Neural progenitor cell (in vitro differentiated cells): Measurements from ENCODE around the gene MIB1. TPM values are rescaled to one million over a fixed set of nuclear protein-coding genes. Genes with fewer than 3 reads are reported as not detected.
A peak's percentile ranks its signal among the peaks of the same experiment; 100 is the strongest.

ENCODE experiments used
- DNase-seq: peaks from one replicate; pipeline ENCODE4 v3.0.0-alpha.2; 2016; ENCODE audit warnings: low spot score
- H2AFZ ChIP-seq: fragments of 200-600 bp; sonication (generic); replicated peaks from 2 replicates; pipeline ENCODE4 v1.6.1; 2016; ENCODE audit warnings: antibody characterized with exemption
- H3F3A ChIP-seq: fragments of 200-600 bp; sonication (generic); 2 replicates; pipeline ENCODE4 v1.6.1; 2016; ENCODE audit warnings: antibody characterized with exemption, low read depth
- H3K27ac ChIP-seq: fragments of 200-600 bp; sonication (generic); 2 replicates; pipeline ENCODE4 v1.5.1; 2016; ENCODE audit warnings: mild to moderate bottlenecking
- H3K27me3 ChIP-seq: fragments of 200-600 bp; sonication (generic); 2 replicates; pipeline ENCODE4 v1.6.1; 2016; ENCODE audit warnings: mild to moderate bottlenecking, moderate library complexity
- H3K36me3 ChIP-seq: fragments of 200-600 bp; sonication (generic); 2 replicates; pipeline ENCODE4 v1.5.1; 2016
- H3K4me1 ChIP-seq: fragments of 200-600 bp; sonication (generic); 2 replicates; pipeline ENCODE4 v1.6.1; 2016; ENCODE audit warnings: mixed run types
- H3K4me2 ChIP-seq: fragments of 200-600 bp; sonication (generic); 2 replicates; pipeline ENCODE4 v1.6.1; 2016
- H3K4me3 ChIP-seq: fragments of 200-600 bp; sonication (generic); 2 replicates; pipeline ENCODE4 v1.5.1; 2016
- H3K79me2 ChIP-seq: fragments of 200-600 bp; sonication (generic); 2 replicates; pipeline ENCODE4 v1.6.1; 2016; ENCODE audit warnings: low read depth
- H3K9ac ChIP-seq: fragments of 200-600 bp; sonication (generic); 2 replicates; pipeline ENCODE4 v1.6.1; 2016
- H3K9me3 ChIP-seq: fragments of 200-600 bp; sonication (generic); 2 replicates; pipeline ENCODE4 v1.5.1; 2016; ENCODE audit warnings: low read depth
- H4K20me1 ChIP-seq: fragments of 200-600 bp; sonication (generic); 2 replicates; pipeline ENCODE4 v1.6.1; 2016; ENCODE audit warnings: low read depth
- H3K27ac Mint-ChIP-seq: 3 replicates; pipeline ENCODE4 v1.8.0; 2021; ENCODE audit warnings: mixed read lengths
- H3K27me3 Mint-ChIP-seq: 2 replicates; pipeline ENCODE4 v1.8.0; 2022; ENCODE audit warnings: low read depth, mild to moderate bottlenecking, inconsistent platforms, moderate library complexity, mixed read lengths; ENCODE audit not compliant: insufficient read depth
- H3K36me3 Mint-ChIP-seq: 3 replicates; pipeline ENCODE4 v1.8.0; 2021; ENCODE audit warnings: mixed read lengths
- H3K4me1 Mint-ChIP-seq: 3 replicates; pipeline ENCODE4 v1.8.0; 2021; ENCODE audit warnings: mixed read lengths
- H3K4me3 Mint-ChIP-seq: 3 replicates; pipeline ENCODE4 v1.8.0; 2021; ENCODE audit warnings: mild to moderate bottlenecking, moderate library complexity, mixed read lengths
- H3K9me3 Mint-ChIP-seq: 3 replicates; pipeline ENCODE4 v1.8.0; 2020; ENCODE audit warnings: mixed read lengths
- CTCF ChIP-seq: fragments of 200-600 bp; sonication (generic); IDR thresholded peaks from 2 replicates; pipeline ENCODE4 v1.5.1; 2017; ENCODE audit warnings: antibody characterized with exemption, mild to moderate bottlenecking
- EZH2 ChIP-seq: fragments of 200-600 bp; sonication (generic); IDR thresholded peaks from 2 replicates; pipeline ENCODE4 v1.6.1; 2017; ENCODE audit warnings: antibody characterized with exemption, mild to moderate bottlenecking, moderate library complexity
- EZH2phosphoT487 ChIP-seq: fragments of 200-600 bp; sonication (generic); IDR thresholded peaks from 2 replicates; pipeline ENCODE4 v1.6.1; 2017; ENCODE audit warnings: antibody characterized with exemption
- total RNA-seq: library from RNA; depleted of rRNA; stranded (reverse); fragments of >200 nt; gene quantifications from 2 replicates; pipeline ENCODE4 v1.2.3, GENCODE V29; 2015; ENCODE audit warnings: low replicate concordance

The MIB1 gene
- total RNA-seq, 1 donor from 2014 or later: 112 TPM

GRCh38 chr18:21896732-21897336 lies 156.2 kb downstream of the MIB1 start:
- no peaks in the 10 kb centered on the region for H3F3A ChIP-seq
- H3K4me3 Mint-ChIP-seq: no peak overlapping the region
- no peaks in the 10 kb centered on the region for H3K4me1 ChIP-seq
- no peak overlapping the region for H3K9ac ChIP-seq
- H3K27ac Mint-ChIP-seq: no peak overlapping the region
- peaks cover 5% of the 10 kb centered on the region for H3K27me3 Mint-ChIP-seq
- DNase-seq: no peak
- H3K27me3 ChIP-seq: no peaks in the 10 kb centered on the region
- no peak overlapping the region for H3K27ac ChIP-seq
- H3K4me3 ChIP-seq: no peak overlapping the region
- H3K4me2 ChIP-seq: no peak overlapping the region
- H3K36me3 Mint-ChIP-seq: no peaks in the 10 kb centered on the region
- H4K20me1 ChIP-seq: no peaks in the 10 kb centered on the region
- no peaks in the 10 kb centered on the region for H3K9me3 Mint-ChIP-seq
- H2AFZ ChIP-seq: no peak overlapping the region
- TF ChIP-seq EZH2phosphoT487 (no peak), EZH2 (no peak), CTCF (no peak)
- H3K36me3 ChIP-seq: no peaks in the 10 kb centered on the region
- H3K9me3 ChIP-seq: no peaks in the 10 kb centered on the region
- H3K4me1 Mint-ChIP-seq: no peaks in the 10 kb centered on the region
- H3K79me2 ChIP-seq: no peaks in the 10 kb centered on the region

- Mint-ChIP-seq H3K27me3 (peaks cover 8% of the 10 kb centered on the region), H3K9me3 (no peaks in the 10 kb centered on the region), H3K4me3 (no peak overlapping the region), H3K27ac (no peak overlapping the region), H3K4me1 (no peaks in the 10 kb centered on the region), H3K36me3 (no peaks in the 10 kb centered on the region)
- Histone ChIP-seq H3F3A (no peaks in the 10 kb centered on the region), H2AFZ (peak overlapping the region; percentile 82), H3K9ac (no peak overlapping the region), H3K36me3 (no peaks in the 10 kb centered on the region), H4K20me1 (no peaks in the 10 kb centered on the region), H3K9me3 (no peaks in the 10 kb centered on the region), H3K27ac (no peak overlapping the region), H3K4me3 (no peak overlapping the region), H3K79me2 (no peaks in the 10 kb centered on the region), H3K4me1 (no peaks in the 10 kb centered on the region), H3K4me2 (no peak overlapping the region), H3K27me3 (no peaks in the 10 kb centered on the region)
- DNase-seq: peak; percentile 83
- no peak for TF ChIP-seq EZH2
- peak; percentile 79 for TF ChIP-seq CTCF
These were observed 157.2 kb downstream of the MIB1 start for GRCh38 chr18:21897811-21898210.

- no peak for TF ChIP-seq EZH2
- Mint-ChIP-seq H3K27me3 (peaks cover 7% of the 10 kb centered on the region), H3K9me3 (no peaks in the 10 kb centered on the region), H3K27ac (no peak overlapping the region), H3K36me3 (no peaks in the 10 kb centered on the region), H3K4me1 (no peaks in the 10 kb centered on the region), H3K4me3 (no peak overlapping the region)
- Histone ChIP-seq H3K79me2 (no peaks in the 10 kb centered on the region), H3F3A (no peaks in the 10 kb centered on the region), H3K4me3 (no peak overlapping the region), H3K27me3 (peaks cover 11% of the 10 kb centered on the region), H3K36me3 (no peaks in the 10 kb centered on the region), H3K4me1 (no peaks in the 10 kb centered on the region), H4K20me1 (no peaks in the 10 kb centered on the region), H3K9me3 (no peaks in the 10 kb centered on the region), H3K27ac (no peak overlapping the region), H3K4me2 (no peak overlapping the region), H3K9ac (no peak overlapping the region), H2AFZ (no peak overlapping the region)
- no peak for DNase-seq
These were observed 160.2 kb downstream of the MIB1 start for GRCh38 chr18:21900605-21901352.

- Histone ChIP-seq H3K4me1 (no peaks in the 10 kb centered on the region), H3K9me3 (no peaks in the 10 kb centered on the region), H4K20me1 (no peaks in the 10 kb centered on the region), H3K36me3 (no peaks in the 10 kb centered on the region), H3K4me2 (no peak overlapping the region), H3F3A (no peaks in the 10 kb centered on the region), H3K27ac (no peak overlapping the region), H3K4me3 (no peak overlapping the region), H3K27me3 (peaks cover 17% of the 10 kb centered on the region), H3K79me2 (no peaks in the 10 kb centered on the region), H2AFZ (no peak overlapping the region), H3K9ac (no peak overlapping the region)
- Mint-ChIP-seq H3K27ac (no peak overlapping the region), H3K4me1 (no peaks in the 10 kb centered on the region), H3K36me3 (no peaks in the 10 kb centered on the region), H3K27me3 (peaks cover 4% of the 10 kb centered on the region), H3K4me3 (no peak overlapping the region), H3K9me3 (no peaks in the 10 kb centered on the region)
- DNase-seq: no peak
- TF ChIP-seq EZH2phosphoT487: no peak
- TF ChIP-seq CTCF: no peak
- no peak for TF ChIP-seq EZH2
These were observed 160.9 kb downstream of the MIB1 start for GRCh38 chr18:21901423-21901945.
